SHP77 treated with DMSO at 0.1 percent for 48 hours (cell line): Measurements from ENCODE around the gene CHI3L1.

Experiments used
- DNase-seq: peaks from one replicate; lab custom pipeline; 2025; lab: John Stamatoyannopoulos, UW

Gene CHI3L1

DNA sequence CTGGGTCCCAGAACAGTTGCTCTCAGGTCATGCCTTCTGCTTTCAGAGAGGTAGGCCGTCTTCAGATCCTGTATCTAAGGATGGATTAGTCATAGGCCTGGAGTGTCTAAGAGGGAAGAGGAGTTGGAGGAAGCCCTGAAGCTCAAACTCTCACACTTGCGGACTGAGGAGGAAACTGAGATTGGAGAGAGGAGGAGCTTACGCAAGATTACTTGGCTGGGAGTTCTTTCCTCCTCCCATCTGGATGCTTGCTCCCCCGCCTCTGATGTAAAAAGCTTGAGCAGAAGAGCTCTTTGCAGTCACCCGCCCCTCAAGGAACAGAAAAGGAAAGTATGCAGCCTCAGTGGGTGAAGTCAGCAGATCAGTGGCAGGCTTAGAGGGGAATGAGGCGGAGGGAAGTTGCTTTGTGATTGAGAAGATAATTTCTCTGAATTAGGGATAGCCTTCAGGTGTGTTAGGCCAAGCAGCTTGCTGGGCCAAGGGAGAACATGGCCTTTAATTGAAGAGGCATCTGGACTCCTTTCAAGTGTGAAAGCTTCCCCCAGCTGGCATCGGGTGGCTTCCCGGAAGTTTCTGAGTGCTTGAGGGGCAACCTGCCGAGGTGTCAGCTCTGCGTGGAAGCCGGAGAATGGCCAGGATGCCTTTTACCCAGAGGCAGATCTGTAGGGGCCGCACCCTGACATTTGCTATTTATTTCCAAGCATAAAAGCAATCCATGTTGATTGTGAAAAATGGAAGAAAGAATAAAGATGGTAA, 52.4 kb downstream of the CHI3L1 start:
- DNase-seq = no peak

DNA sequence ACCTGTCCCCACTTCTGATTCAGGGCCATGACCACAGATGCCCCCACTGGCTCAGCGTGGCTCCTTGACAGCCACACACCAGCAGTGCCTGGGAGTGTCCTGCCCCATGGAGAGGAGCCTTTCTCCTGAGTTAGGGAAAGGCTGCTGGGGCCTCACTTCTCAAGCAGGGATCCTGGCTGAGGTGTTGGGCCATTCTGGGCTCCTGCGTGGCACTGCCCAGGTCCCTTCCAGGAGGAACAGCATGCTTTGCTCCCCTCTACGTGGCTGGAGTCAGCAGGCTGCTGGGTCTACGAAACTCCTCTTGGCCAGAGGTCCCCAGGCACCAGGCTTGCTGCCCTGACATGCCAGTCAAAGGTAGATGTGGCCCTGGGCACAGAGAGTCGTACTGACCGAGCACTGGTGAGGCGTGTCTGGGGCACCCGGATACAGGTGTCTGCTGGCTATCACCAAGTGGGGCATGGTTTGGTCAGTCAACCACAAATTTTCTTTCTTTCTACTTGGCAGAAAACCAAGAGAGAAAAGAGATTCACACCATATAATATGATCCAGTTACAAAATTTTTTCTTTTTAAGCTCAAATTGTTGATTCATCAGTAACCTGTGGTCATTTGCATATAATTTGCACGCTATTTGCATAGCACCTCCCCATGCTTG, 54.8 kb downstream of the CHI3L1 start:
- no peak for DNase-seq

DNA sequence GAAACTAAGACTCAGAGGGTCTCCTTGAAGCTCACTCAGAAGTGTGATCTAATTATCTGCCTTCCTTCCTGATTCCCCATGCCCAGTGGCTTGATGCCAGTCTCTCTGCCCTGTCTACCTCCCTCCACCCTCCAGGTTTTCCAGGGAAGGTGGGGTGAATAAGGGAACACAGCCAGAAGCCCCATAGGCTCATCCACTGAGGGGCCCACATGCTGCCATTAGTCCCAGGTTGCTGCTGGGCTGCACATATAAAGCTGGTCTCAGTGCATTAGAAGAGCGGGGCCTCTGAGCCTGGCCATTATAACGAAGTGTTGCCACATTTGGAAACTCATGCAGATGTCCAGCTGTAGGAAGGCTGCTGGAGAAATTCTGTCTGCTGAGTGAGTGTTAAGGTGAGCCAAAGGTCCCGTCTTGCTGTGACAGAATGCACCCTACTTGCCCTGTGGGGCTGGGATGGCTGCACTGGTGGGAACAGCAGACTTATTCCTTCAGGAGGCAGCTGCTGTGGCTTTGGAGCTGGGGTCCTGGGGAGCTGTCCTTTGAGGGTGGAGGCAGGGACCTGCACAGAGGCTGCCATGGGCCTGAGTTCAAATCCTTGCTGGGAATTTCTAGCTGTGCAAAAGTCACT, 56.0 kb downstream of the CHI3L1 start:
- no peak for DNase-seq

DNA sequence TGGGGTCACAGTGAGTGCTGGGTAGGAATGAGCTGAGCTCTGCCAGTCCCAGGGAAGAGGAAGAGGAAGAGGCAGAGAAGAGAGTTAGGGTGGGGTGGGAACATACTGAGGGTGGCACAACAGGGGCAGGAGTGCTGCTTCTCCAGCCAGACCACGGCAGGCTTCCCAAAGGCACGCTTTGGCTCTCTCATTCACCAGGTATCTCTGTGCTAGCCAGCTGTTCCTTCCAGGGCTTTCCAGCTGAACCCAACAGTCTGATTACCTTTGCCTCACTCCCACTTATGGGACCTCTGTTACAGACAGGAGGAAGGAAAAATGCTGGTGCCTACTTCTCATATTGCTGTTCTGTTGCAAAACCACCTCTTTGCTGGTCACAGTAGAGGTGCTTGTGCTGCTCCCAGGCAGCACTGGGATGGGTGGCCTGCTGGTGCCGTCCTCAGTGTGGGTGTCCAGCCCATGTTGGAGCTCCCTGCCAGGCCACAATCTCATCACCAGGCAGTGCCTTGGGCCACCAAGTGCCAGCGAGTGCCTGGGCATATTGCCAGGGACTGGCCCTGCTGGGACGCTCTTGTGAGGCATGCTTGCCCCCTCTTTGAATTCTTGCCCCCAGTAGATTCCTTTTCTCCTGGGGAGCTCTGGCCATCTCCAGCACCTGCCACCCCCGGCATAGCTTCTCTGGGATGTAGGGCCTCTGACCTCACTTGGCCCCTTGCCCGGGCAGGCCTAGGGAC, 56.8 kb downstream of the CHI3L1 start:
- no peak for DNase-seq
